Stimulated activated CD8-positive, alpha-beta memory T cell treated with anti-CD3 and anti-CD28 coated beads, Interleukin-2, amount 100 ng/mL, for 48 hours (primary cell): ENCODE results near the gene ODR4.
"Not testable (repeated sequence)": the region's sequence is repeated elsewhere in the genome, so short reads cannot be mapped to it uniquely, and the experiment has no call there.

Experiments used
- DNase-seq, 2 donors: peaks; one replicate each; pipeline ENCODE4 v3.0.0-alpha.2; 2020; ENCODE audit warnings: low read depth in 2 of 2

ODR4 gene

DNA sequence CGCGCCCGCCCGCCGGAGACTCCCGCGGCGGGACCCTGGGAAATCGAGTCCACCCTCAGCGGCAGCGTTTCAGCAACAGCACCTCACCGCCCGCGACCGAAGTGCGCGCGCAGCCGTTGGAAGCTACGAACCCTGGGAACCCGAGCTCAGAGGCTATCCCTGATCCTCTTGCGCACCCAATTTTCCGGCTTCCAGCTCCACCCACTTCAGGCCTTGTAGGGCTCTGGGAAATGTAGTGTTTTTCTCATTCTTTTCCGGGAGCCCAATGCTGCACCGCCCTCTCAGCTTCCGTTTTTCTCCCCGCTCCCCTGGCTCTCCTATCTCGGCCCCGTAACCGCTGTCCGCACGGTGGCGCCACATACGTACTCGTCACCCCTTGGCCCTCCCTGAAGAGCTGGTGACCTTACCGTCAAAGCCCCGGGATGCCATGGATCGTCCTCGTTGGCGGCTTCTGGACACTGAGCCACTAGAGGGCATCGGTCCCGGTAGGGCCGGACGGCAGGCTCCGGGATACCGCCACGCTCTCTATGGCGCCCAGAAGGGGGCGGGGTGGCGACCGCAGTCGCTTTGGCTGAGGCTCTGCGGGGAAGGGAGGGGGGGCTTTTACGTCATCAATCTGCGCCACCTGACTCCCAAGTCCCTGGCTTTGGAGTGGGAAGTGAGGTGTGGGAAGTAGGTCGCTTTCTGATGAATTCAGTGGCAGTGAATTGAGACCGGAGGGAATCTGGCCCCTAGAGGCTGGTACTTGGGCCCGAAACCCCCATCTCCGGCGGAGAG is at the start of gene ODR4, which contains the start of gene TPR:
TSS of gene ODR4 (plus strand) at position 687 of the 777 bp plus-strand sequence. CDS start 3,948 bp downstream, outside the sequence.
TSS of gene TPR (minus strand) at position 102 of the 777 bp plus-strand sequence. CDS start 225 bp downstream, outside the sequence.
- DNase-seq, result peak; percentile 89 to 95

DNA sequence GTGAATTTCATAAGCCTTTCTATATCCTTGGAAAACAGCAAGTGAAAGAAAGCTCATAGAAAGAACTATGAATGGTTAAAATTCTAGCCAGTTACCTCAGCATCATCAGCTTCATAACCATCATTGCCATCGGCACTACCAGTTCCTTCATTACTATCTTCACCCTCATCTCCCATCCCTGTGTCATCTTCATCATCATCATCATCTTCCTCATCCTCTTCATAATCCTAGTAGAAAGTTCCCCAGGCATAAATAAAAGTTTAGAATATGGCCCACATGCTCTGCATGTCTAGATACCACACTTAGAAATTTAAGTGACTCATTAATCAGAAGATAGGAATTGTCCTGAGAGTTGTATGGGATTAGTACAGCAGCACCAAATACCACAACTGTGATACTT is 49.6 kb upstream of the ODR4 start:
- no peak for DNase-seq

DNA sequence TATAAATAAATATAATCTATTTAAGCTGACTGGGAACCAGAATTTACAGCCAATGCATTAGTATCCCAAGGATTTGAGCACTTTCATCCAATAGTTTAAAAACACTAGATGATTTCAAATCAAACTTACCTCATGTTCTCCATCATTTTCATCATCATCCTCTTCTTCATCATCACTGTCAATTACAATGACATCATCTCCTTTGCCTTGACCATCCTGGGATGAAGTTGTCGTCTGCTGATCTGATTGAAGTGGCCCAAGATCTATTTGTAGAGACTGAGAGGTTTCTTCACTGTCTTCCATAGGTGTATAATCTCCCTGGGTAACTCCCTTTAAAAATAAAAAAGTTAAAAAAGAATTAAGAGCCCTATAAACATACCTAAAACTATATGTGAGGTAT is 48.3 kb upstream of the ODR4 start:
- DNase-seq, result no peak

DNA sequence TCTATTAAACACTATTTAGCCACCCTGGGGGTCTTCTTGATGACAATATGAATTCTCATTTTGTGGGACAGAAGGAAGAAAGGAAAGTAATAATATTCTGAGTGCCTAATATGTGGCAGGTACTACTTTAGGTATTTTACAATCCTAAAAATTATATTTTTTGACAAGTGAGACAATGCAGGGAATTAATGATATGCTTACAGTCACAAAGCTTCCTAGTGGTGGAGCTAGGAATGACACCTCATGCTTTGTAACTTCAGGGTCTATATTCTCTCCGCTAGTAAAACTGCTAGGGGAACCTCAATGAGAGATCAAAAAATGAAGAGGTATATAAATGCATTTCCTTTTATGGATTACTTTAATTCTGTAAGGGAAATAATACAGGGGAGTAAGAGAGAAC is 44.9 kb upstream of the ODR4 start:
- DNase-seq, result no peak

DNA sequence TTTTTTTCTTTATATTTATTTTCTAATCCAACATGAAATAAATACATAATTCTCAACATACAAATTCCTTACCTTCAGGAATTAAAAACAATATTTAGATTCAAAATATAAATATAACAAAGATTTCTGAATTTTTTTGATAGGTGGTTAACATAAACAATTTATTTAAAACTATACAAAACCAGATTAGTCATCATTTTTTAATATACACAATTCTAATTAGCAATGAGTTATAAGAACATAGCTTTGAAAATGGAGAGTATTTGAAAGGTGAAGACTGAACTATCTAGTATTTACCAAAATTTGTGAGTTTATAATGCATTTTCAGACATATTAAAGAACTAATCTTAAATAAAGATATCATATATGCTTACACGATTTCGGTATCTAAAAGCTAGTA is 38.1 kb upstream of the ODR4 start:
- no peak for DNase-seq

DNA sequence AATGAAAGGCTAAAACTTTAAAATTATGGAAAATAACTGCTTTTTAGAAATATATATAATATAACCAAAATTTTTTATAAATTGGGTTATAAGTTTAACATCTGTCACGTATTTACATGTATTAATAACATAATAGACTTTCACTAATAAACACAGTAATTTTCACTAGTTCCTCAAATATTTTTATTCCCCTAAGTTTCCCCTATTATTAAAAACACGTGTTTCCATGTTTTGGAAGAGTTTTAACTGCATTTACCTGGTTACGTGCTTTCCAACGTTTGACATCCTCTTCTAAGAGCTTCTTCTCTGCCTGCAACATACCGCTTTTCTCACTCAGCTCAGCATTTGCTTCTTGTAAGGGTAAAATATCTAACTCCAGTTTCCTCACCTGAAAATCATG is 34.9 kb upstream of the ODR4 start:
- DNase-seq, result no peak

DNA sequence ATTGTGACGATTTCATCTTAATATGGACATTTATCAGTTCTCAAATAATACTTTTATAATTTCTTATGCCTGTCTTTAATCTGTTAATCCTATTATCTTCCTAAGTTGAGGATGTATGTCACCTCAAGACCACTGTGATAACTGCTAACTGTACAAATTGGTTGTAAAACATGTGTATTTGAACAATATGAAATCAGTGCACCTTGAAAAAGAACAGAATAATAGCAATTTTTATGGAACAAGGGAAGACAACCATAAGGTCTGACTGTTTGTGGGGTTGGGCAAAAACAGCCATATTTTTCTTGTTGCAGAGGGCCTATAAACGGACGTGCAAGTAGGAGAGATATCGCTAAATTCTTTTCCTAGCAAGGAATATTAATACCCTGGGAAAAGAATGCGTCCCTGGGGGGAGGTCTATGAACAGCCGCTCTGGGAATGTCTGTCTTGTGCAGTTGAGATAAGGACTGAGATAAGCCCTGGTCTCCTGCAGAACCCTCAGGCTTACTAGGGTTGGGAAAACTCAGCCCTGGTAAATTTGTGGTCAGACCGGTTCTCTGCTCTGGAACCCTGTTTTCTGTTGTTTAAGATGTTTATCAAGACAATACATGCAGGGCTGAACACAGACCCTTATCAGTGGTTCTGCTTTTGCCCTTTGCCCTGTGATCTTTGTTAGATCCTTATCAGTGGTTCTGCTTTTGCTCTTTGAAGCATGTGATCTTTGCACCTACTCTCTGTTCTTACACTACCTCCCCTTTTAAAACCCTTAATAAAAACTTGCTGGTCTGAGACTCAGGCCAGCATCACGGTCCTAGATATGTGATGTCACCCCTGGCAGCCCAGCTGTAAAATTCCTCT is 27.6 kb upstream of the ODR4 start:
- not testable (repeated sequence) for DNase-seq

DNA sequence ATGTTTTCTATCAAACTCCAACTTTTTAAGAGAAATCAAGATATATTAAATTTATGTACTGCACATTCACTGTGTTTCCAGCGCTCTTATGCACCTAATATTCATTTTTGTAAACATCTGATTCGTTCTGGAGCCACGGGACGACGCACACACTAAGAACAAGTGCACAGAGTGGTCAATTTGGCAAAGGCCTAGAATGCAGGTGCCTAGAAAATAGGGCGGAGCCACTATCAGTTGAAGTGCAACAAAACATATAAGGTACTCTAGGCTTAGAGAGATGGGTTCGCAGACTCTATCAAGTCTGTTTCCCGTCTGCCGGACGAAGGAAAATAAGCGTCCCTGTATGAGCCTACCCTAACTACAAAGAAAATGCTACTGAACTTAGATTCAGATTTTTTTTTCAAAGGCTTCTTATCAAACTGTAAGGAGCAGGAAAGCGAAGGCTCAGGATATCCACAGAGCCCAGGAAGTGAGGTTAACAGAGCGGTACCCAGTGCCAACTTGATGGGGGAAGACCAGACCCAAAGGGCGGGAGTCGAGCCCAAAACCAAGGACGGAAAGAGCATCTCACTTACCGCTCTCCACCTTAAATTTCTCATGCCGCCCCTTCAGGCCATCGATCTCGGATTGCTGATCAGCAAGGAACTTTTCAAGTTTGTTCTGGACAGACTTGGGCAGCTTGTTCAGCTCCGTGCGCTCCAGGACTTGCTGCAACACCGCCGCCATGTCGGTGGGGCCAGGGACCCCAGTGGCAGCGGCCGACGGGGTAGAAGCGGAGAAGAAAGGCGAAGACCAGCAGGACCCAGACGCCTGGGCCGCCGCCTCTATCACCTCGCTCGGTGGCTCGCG is 1.1 kb upstream of the ODR4 start:
- peak in 1 of 2 donors; percentile 3 for DNase-seq

DNA sequence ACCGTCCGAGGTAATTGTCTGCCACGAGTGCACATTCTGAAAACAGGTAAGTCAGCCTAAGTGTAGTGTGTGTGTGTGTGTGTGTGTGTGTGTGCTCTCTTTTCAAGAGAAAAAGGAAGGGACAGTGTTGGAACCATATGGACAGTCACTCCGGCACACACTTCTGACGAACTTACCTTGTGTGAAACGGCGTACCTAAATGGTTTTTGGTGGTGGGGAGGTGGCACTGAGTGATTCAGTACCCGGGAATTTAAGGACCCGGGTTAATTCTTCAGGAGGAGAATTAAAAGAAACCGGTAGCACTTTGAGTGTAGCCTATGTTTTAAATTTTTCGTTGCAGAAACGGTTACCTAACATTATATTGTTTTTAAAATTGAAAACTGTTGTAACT is 286 bp downstream of the ODR4 start:
- no peak for DNase-seq

DNA sequence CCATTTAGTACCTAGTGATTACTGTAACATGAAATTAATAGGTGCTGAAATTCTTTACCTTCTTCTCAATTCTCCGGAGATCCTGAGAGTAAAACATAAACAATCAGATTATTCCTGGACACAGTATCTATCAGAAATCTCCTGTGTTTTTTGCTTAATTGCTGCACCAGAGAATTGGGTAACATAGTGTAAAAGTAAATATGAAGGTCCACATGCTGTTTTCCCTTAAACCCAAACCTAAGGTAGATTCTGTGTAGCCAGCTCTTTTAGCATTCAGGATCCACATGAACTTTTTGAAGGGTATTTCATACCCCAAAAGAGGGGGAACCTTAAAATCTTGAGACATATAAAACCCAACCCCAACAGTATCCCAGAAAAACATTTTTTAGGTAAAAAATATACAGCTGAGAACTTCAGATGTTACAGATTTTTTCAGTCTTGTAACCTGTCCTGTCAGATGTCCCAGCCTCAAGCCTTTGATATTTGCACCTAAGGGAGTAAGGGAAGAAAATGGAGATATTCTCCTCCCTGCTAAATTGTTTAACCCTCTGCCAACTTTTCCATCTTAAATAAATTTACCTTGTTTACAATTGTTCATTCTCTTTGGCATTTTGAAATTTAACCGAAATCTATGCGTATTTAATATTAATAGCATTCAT is 11.2 kb downstream of the ODR4 start:
- DNase-seq, result no peak

DNA sequence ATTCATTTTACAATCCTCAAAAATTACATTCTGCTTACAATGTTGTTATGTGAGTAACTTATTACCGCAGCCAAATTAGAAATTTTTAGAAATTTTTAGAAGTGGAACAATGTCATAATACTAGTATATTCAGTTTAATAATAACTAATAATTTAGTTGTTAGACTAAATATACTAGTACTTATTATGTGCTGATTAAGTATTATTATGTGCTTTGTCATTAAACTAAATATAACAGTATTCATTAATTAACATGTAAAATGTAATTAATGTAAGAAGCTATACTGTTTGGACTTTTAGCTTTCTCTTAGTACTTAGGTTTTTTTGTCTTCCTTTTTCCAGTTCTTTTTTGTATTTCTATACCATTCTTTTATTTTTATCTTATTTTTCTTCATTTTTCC is 15.3 kb downstream of the ODR4 start:
- no peak for DNase-seq

DNA sequence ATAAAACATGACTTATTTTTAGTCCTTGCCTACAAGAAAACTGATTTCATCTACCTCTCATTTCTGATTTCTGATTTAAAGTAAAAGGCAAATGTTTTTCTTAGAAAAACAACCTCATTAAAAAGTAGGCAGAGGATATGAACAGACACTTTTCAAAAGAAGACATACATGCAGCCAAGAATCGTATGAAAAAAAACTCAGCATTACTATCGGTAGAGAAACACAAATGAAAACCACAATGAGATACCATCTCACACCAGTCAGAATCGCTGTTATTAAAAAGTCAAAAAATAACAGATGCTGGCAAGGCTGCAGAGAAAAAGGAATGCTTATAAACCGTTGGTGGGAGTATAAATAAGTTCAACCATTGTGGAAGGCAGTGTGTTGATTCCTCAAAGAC is 16.2 kb downstream of the ODR4 start:
- DNase-seq, result no peak

DNA sequence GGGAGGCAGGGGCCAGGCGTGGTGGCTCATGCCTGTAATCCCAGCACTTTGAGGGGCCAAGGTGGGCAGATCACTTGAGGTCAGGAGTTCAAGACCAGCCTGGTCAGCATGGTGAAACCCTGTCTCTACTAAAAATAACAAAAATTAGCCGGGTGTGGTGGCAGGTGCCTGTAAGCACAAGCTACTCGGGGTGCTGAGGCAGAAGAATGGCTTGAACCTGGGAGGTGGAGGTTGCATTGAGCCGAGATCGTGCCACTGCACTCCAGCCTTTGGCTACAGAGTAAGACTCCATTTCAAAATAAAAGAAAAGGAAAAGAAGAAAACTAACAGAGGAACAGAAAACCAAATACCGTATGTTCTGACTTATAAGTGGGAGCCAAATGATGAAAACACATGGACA is 17.1 kb downstream of the ODR4 start:
- DNase-seq, result not testable (repeated sequence)

DNA sequence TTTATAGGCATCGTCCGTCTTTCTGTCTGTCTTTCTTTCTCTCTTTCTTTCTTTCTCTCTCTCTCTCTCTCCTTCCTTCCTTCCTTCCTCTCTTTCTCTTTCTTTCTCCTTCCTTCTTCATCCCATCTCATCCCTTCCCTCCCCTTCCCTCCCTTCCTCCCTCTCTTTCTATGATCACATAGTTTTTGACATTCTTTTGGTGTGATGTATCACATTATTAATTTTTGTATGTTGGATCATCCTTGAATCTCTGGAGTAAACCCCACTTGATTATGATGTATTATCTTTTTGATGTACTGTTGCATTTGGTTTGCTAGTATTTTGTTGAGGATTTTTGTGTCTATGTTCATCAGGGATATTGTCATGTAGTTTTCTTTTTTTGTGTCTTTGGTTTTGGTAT is 25.8 kb downstream of the ODR4 start:
- DNase-seq, result not testable (repeated sequence)

DNA sequence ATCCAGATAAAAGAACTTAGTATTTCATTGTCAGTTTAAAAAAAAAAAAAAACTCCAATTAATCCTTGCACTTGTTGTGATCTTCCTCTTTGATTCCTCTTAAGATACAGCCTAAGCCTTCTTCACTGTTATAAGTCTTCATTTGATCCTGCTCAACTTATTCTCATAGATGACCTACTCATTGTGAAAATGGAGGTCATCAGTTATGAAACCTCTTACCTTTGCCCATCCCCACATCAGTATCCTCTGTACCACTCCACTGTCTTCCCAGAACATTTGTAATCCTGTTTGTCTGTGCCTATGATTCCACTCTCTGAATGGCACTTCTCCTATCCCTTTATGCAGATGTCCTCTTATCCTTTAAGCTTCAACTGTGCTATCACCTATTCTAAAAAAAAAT is 28.0 kb downstream of the ODR4 start:
- no peak for DNase-seq

DNA sequence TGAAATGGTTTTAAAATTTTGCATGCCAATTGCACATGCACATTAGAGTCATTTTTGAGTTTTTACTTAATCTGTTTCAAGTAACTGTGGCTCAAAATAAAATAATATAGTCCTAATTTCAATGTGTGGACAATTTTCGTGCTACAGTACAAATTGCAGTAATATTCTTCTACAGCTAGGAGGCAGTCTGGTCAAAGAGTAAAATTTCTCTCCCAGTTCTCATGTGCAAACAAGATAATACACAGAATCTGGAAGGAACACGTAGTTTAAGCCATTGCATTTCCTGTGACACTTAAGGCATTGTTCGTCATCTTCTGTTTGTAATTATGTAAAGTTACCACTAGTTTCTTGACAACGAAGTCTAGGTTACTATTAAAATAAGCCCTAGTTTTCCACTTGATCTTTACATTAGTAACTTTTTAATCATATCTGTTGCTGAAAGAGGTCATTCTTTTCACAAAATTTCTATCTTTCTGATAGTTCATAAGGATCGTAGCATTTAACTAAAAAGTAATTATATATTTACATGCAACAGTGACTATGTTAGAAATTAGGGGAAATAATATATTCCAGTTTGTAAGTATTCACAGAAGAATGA is 28.9 kb downstream of the ODR4 start:
- no peak for DNase-seq

DNA sequence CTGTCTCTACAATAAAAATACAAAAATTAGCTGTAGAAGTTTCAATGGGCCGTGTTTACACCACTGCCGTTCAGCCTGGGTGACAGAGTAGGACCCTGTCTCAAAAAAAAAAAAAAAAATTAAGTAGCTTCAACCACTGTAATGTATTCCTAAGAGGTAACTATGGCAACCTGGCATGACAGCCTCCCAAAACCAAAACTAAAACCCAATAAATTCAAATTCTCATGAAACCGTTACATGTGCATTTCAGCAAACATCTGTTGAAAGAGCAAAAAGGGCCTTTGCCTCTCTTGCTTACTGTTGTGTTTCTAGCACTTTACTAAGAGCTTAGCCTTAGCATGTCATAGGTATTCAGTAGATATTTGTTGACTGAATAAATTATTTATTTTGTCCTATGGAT is 33.5 kb downstream of the ODR4 start:
- no peak for DNase-seq

DNA sequence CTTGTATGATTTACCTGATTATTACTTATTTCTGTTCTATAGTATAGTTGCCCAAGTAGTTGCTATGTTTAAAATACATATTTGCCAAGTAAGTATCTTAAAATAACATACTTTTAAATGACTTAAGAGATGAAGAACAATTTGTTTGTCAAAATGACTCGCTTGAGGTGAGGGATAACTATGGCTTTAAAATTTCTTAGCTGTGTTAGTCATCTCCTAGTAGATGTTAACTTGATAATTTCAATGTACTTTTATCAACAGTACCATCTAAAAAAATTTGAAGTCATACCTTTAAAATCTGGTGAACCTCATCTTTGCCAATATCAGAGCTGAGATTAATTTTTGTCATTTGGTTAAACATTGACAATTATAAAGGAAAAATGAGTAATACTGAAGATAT is 37.7 kb downstream of the ODR4 start:
- DNase-seq, result no peak

DNA sequence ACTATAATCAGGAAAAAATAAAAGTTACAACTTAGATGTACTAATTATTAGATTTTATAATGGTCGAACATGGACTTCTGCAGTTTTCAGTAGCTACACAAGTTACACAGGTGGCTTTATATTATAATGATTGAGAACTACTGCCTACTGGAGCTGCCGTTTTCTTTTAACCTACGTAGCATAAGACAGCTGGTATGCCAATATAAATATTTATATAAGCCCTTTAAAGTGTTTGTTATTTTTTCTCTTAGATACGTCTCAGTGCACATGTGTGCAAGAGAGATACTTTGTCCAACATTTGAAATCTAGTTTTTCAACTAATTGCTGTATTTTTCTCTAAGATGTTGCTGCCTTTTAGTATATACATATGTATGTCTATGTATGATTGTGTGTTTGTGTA is 42.9 kb downstream of the ODR4 start:
- no peak for DNase-seq

DNA sequence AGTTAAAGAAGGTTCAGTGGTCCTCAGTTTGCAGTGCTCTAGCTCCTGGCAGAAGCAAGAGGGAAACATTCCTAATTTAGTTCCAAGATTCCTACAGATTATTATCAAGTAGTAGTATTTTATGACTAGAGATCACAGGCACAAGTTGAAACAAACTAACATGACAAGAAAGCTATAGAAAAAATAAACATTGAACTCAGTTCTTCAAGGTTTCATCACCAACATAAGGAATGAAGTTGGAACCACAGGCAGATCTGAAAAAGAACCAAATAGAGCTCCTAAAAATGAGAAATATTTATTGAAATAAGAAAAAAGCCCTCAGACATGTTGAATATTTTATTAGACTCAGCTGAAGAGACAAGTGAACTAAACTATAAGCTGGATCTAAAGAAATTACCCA is 44.7 kb downstream of the ODR4 start:
- DNase-seq, result no peak

DNA sequence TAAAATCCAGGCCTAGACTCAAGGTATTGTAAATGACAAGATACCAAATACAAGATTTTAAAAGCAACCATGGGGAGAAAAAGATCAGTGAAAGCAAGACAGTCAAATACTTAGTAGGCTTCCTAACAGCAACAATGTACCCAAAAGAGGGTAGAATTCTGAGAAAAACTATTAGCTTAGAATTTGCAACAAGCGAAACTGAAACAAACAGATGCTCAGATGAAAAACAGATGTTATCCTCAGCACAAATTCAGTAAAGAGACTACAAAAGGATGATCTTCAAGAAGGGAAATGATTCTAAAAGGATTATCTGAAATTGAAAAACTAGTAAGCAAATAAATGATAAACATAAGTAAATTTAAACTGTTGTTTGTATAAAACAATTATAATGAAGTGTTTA is 45.3 kb downstream of the ODR4 start:
- DNase-seq, result no peak
